SK-N-SH treated with all-trans-retinoic acid at 6 μM for 48 hours (cell line): Measurements from ENCODE around the gene HTT-AS.

Source experiments
- ARNTL ChIP-seq: fragments of 450-650 bp; formaldehyde crosslinking; IDR thresholded peaks from 2 replicates; pipeline ENCODE4 v1.5.0; 2020; ENCODE audit warnings: low read depth, mild to moderate bottlenecking, moderate library complexity, borderline replicate concordance
- BACH2 ChIP-seq: fragments of 250-450 bp; sonication (Bioruptor Pico); IDR thresholded peaks from 2 replicates; pipeline ENCODE4 v1.9.0; 2021; ENCODE audit warnings: mild to moderate bottlenecking, borderline replicate concordance
- CREB5 ChIP-seq: fragments of 250-450 bp; sonication (Bioruptor Pico); IDR thresholded peaks from 2 replicates; pipeline ENCODE4 v1.5.1; 2020; ENCODE audit warnings: low read depth, mild to moderate bottlenecking, moderate library complexity
- CSDC2 ChIP-seq: fragments of 250-450 bp; sonication (Bioruptor Pico); IDR thresholded peaks from 2 replicates; pipeline ENCODE4 v1.5.0; 2020; ENCODE audit warnings: mild to moderate bottlenecking, moderate library complexity
- ESRRG ChIP-seq: fragments of 250-450 bp; sonication (Bioruptor Pico); IDR thresholded peaks from 2 replicates; pipeline ENCODE4 v1.6.1; 2021; ENCODE audit warnings: mild to moderate bottlenecking
- PATZ1 ChIP-seq: fragments of 250-450 bp; sonication (Bioruptor Pico); IDR thresholded peaks from 2 replicates; pipeline ENCODE4 v1.8.0; 2020; ENCODE audit warnings: mild to moderate bottlenecking, moderate library complexity, borderline replicate concordance
- ZFP3 ChIP-seq: fragments of 250-450 bp; sonication (Bioruptor Pico); IDR thresholded peaks from 2 replicates; pipeline ENCODE4 v1.5.0; 2020; ENCODE audit warnings: mild to moderate bottlenecking, moderate library complexity
- ZFP30 ChIP-seq: fragments of 450-650 bp; formaldehyde crosslinking; IDR thresholded peaks from 2 replicates; pipeline ENCODE4 v1.5.0; 2022; ENCODE audit warnings: mild to moderate bottlenecking, moderate library complexity
- ZNF565 ChIP-seq: fragments of 450-650 bp; formaldehyde crosslinking; conservative IDR thresholded peaks from 2 replicates; pipeline ENCODE4 v1.5.0; 2020; ENCODE audit warnings: low read depth, mild to moderate bottlenecking, moderate library complexity
- ZNF70 ChIP-seq: fragments of 450-650 bp; formaldehyde crosslinking; IDR thresholded peaks from 2 replicates; pipeline ENCODE4 v1.5.0; 2020; ENCODE audit warnings: mild to moderate bottlenecking, moderate library complexity

GRCh38 chr4:3082925-3083515 is 8.7 kb upstream of the HTT-AS start:
- no peak for TF ChIP-seq ARNTL (CRISPR knock-in tag)
- TF ChIP-seq ZNF70 (CRISPR knock-in tag): no peak
- no peak for TF ChIP-seq CREB5
- TF ChIP-seq ESRRG (CRISPR knock-in tag): no peak
- no peak for TF ChIP-seq PATZ1 (CRISPR knock-in tag)
- TF ChIP-seq BACH2 (CRISPR knock-in tag): no peak
- TF ChIP-seq ZFP30: no peak
- no peak for TF ChIP-seq ZNF565 (CRISPR knock-in tag)
- TF ChIP-seq CSDC2: no peak
- no peak for TF ChIP-seq ZFP3 (CRISPR knock-in tag)
